SU-DHL-6 (cell line): ENCODE results near the gene LINGO3.

Experiments
- CTCF ChIP-seq: fragments of 200-600 bp; sonication (generic); IDR thresholded peaks from one replicate; pipeline ENCODE4 v1.5.1; 2017; ENCODE audit warnings: antibody characterized with exemption, mild to moderate bottlenecking, low read length, moderate library complexity; ENCODE audit not compliant: insufficient read depth, poor library complexity, severe bottlenecking
- EZH2phosphoT487 ChIP-seq: fragments of 200-600 bp; sonication (generic), shearing (Covaris generic); conservative IDR thresholded peaks from 2 replicates; pipeline ENCODE4 v1.6.1; 2018; ENCODE audit warnings: mild to moderate bottlenecking, antibody characterized with exemption, low read length, moderate library complexity, mixed read lengths

- TF ChIP-seq CTCF (no peak), EZH2phosphoT487 (no peak)
Observed at GRCh38 chr19:2338055-2338615, 30.2 kb upstream of the LINGO3 start.
